Measurements from ENCODE around the gene RELN.
"Not testable (repeated sequence)": the region's sequence is repeated elsewhere in the genome, so short reads cannot be mapped to it uniquely, and the experiment has no call there.

Gene RELN

GRCh38 chr7:103824251-103824650 lies 165.2 kb downstream of the RELN start:
- no peak for DNase-seq

GRCh38 chr7:103823084-103823483 lies 166.4 kb downstream of the RELN start:
- no peak for DNase-seq

GRCh38 chr7:103821092-103821491 lies 168.4 kb downstream of the RELN start:
- DNase-seq: no peak

- DNase-seq: not testable (repeated sequence)
Observed at GRCh38 chr7:103815972-103816371, 173.5 kb downstream of the RELN start.

- no peak for DNase-seq
Observed at GRCh38 chr7:103813970-103814369, 175.5 kb downstream of the RELN start.

- no peak for DNase-seq
Observed at GRCh38 chr7:103811997-103812396, 177.5 kb downstream of the RELN start.

GRCh38 chr7:103811290-103811689 lies 178.2 kb downstream of the RELN start:
- DNase-seq: no peak

- peak; percentile 2 for DNase-seq
Observed at GRCh38 chr7:103810112-103810744, 179.2 kb downstream of the RELN start.

- no peak for DNase-seq
Observed at GRCh38 chr7:103809229-103809994, 180.0 kb downstream of the RELN start.

- no peak for DNase-seq
Observed at GRCh38 chr7:103805346-103805745, 184.1 kb downstream of the RELN start.

- no peak for DNase-seq
Observed at GRCh38 chr7:103803631-103804030, 185.8 kb downstream of the RELN start.

- no peak for DNase-seq
Observed at GRCh38 chr7:103799298-103799697, 190.2 kb downstream of the RELN start.

- DNase-seq: no peak
Observed at GRCh38 chr7:103797647-103798307, 191.7 kb downstream of the RELN start.

- DNase-seq: no peak
Observed at GRCh38 chr7:103796327-103796962, 193.0 kb downstream of the RELN start.

GRCh38 chr7:103795787-103796186 lies 193.7 kb downstream of the RELN start:
- no peak for DNase-seq

GRCh38 chr7:103795107-103795506 lies 194.4 kb downstream of the RELN start:
- DNase-seq: no peak

GRCh38 chr7:103794424-103794823 lies 195.0 kb downstream of the RELN start:
- DNase-seq: no peak

GRCh38 chr7:103793614-103794013 lies 195.8 kb downstream of the RELN start:
- no peak for DNase-seq

- DNase-seq: no peak
Observed at GRCh38 chr7:103791894-103792293, 197.6 kb downstream of the RELN start.

- not testable (repeated sequence) for DNase-seq
Observed at GRCh38 chr7:103787041-103787440, 202.4 kb downstream of the RELN start.

GRCh38 chr7:103784646-103785286 lies 204.7 kb downstream of the RELN start:
- DNase-seq: no peak

- no peak for DNase-seq
Observed at GRCh38 chr7:103781409-103781808, 208.0 kb downstream of the RELN start.

- not testable (repeated sequence) for DNase-seq
Observed at GRCh38 chr7:103780561-103780960, 208.9 kb downstream of the RELN start.

Measured in hematopoietic multipotent progenitor cell treated with erythropoietin and hydrocortisone succinate and interleukin-3 and kit ligand, for 8 days (in vitro differentiated cells).